DND-41 (cell line): Measurements from ENCODE around the gene HNF1B.

Experiments used
- ATAC-seq: fragments of 200-7000 bp; cut with Tn5 transposase; 3 replicates; pipeline ENCODE4 v1.9.1; 2021; ENCODE audit warnings: low read depth; ENCODE audit not compliant: insufficient read depth
- DNase-seq: peaks from one replicate; pipeline ENCODE4 v3.0.0-alpha.2; 2020
- H2AFZ ChIP-seq: 2 replicates; pipeline ENCODE4 v1.6.0; 2012; ENCODE audit warnings: low read depth, low read length
- H3K27ac ChIP-seq: 2 replicates; pipeline ENCODE4 v1.5.1; 2012; ENCODE audit warnings: low read length, inconsistent platforms
- H3K27me3 ChIP-seq: fragments of 200-600 bp; sonication (generic); 2 replicates; pipeline ENCODE4 v1.6.0; 2012; ENCODE audit warnings: low read length, mild to moderate bottlenecking, inconsistent platforms; ENCODE audit not compliant: insufficient read depth, poor library complexity
- H3K36me3 ChIP-seq: 2 replicates; pipeline ENCODE4 v1.5.1; 2012; ENCODE audit warnings: low read length, inconsistent platforms; ENCODE audit not compliant: insufficient read depth
- H3K4me1 ChIP-seq: 2 replicates; pipeline ENCODE4 v1.5.1; 2012; ENCODE audit warnings: mild to moderate bottlenecking, low read length; ENCODE audit not compliant: insufficient read depth
- H3K4me2 ChIP-seq: 2 replicates; pipeline ENCODE4 v1.6.0; 2012; ENCODE audit warnings: mild to moderate bottlenecking, moderate library complexity, low read length, inconsistent platforms; ENCODE audit not compliant: insufficient read depth
- H3K4me3 ChIP-seq, 2 experiments: fragments of 200-600 bp in 1 of 2; shearing (Covaris generic) in 1 of 2; 2 replicates each; pipeline ENCODE4 v1.5.1; 2012 to 2016; ENCODE audit warnings: inconsistent platforms in 2 of 2, low read length in 2 of 2, mild to moderate bottlenecking in 2 of 2, low read depth in 1 of 2, moderate library complexity in 1 of 2
- H3K79me2 ChIP-seq: 2 replicates; pipeline ENCODE4 v1.6.0; 2012; ENCODE audit warnings: low read length, inconsistent platforms; ENCODE audit not compliant: insufficient read depth
- H3K9ac ChIP-seq: 2 replicates; pipeline ENCODE4 v1.6.0; 2012; ENCODE audit warnings: low read depth, mild to moderate bottlenecking, inconsistent platforms, low read length, moderate library complexity
- H3K9me3 ChIP-seq: 2 replicates; pipeline ENCODE4 v1.5.1; 2012; ENCODE audit warnings: low read length, moderate library complexity, mild to moderate bottlenecking, inconsistent platforms; ENCODE audit not compliant: insufficient read depth, severe bottlenecking
- H4K20me1 ChIP-seq: 2 replicates; pipeline ENCODE4 v1.6.0; 2012; ENCODE audit warnings: low read length; ENCODE audit not compliant: insufficient read depth
- CTCF ChIP-seq: IDR thresholded peaks from 2 replicates; pipeline ENCODE4 v1.5.1; 2012; ENCODE audit warnings: borderline replicate concordance, low read length, moderate library complexity, mild to moderate bottlenecking; ENCODE audit not compliant: poor library complexity, severe bottlenecking; ENCODE audit errors: extremely low read depth
- EZH2 ChIP-seq: IDR thresholded peaks from 3 replicates; pipeline ENCODE4 v1.6.1; 2012; ENCODE audit warnings: borderline replicate concordance, low read depth, mild to moderate bottlenecking, moderate library complexity, low read length, inconsistent platforms; ENCODE audit not compliant: severe bottlenecking

Gene HNF1B, protein sequence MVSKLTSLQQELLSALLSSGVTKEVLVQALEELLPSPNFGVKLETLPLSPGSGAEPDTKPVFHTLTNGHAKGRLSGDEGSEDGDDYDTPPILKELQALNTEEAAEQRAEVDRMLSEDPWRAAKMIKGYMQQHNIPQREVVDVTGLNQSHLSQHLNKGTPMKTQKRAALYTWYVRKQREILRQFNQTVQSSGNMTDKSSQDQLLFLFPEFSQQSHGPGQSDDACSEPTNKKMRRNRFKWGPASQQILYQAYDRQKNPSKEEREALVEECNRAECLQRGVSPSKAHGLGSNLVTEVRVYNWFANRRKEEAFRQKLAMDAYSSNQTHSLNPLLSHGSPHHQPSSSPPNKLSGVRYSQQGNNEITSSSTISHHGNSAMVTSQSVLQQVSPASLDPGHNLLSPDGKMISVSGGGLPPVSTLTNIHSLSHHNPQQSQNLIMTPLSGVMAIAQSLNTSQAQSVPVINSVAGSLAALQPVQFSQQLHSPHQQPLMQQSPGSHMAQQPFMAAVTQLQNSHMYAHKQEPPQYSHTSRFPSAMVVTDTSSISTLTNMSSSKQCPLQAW

DNA sequence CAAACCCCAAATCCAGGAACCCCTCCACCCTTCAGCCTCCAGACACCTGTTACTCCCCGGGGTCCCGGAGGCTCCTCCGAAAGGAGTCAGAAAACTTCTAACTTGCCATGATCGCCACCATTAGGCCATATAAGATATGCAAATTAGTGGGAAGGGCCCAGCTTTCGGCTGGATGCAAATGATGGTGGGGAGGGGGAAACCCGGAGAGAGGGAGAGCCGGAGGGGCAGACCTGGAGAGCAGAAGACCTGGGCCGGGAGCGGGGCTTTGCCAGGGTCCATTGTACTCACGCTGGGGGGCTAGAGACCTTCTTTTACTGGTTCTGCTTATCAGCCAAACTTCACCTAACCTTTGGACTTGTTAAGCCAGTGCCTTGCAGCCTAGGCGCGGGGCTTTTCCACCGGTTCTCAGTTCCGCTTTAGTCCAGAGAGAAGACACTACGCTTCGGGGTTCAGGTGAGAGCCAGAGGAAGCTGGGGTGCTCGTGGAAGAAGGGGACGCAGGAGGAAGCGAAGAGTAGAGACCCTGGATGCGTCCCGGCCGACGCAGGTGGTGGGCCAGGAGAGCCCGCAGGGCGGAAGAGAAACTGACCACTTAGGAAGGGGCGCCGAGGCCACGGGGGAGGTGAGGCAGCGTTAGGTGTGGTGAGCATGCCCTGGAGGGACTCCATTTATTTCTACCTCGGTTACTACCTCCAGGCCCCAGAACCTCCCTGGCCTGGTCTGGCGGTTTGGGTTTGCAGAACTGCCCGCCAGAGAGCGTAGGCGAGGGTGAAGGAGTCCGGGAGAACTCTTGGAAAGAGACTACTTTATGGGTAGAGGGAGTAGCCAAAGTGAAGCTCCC, at the start of gene HNF1B:
Gene HNF1B, minus strand, starts transcription at position 99 of the 840 bp plus-strand sequence. CDS start 175 bp downstream, outside the sequence.
- TF ChIP-seq EZH2 (no peak), CTCF (no peak)
- ATAC-seq (no peak), DNase-seq (no peak)
- no peak within 1 kb of the TSS for H2AFZ ChIP-seq
- no peaks in the 10 kb centered on the region for H3K79me2 ChIP-seq
- H3K4me3 ChIP-seq = no peak within 1 kb of the TSS
- H3K36me3 ChIP-seq = no peaks in the 10 kb centered on the region
- no peaks in the 10 kb centered on the region for H3K4me1 ChIP-seq
- peaks cover 18% of the 10 kb centered on the region for H3K27me3 ChIP-seq
- H3K9ac ChIP-seq = no peak within 1 kb of the TSS
- H3K27ac ChIP-seq = no peak within 1 kb of the TSS
- H3K9me3 ChIP-seq = no peaks in the 10 kb centered on the region
- no peak within 1 kb of the TSS for H3K4me2 ChIP-seq
- H4K20me1 ChIP-seq = no peaks in the 10 kb centered on the region

- TF ChIP-seq CTCF = no peak
- no peak for TF ChIP-seq EZH2
- no peaks in the 10 kb centered on the region for H3K9me3 ChIP-seq
- no peak overlapping the region for H3K9ac ChIP-seq
- H3K4me3 ChIP-seq = no peak overlapping the region
- H3K36me3 ChIP-seq = no peaks in the 10 kb centered on the region
- no peaks in the 10 kb centered on the region for H3K4me1 ChIP-seq
- H3K79me2 ChIP-seq = no peaks in the 10 kb centered on the region
- no peak overlapping the region for H2AFZ ChIP-seq
- DNase-seq (no peak), ATAC-seq (no peak)
- no peak overlapping the region for H3K4me2 ChIP-seq
- no peak overlapping the region for H3K27ac ChIP-seq
- no peaks in the 10 kb centered on the region for H4K20me1 ChIP-seq
- no peaks in the 10 kb centered on the region for H3K27me3 ChIP-seq
These were observed 47.9 kb upstream of the HNF1B start for GRCh38 chr17:37792787-37793186.

- DNase-seq (peak; percentile 42), ATAC-seq (peak; percentile 73)
- Histone ChIP-seq H3K79me2 (no peaks in the 10 kb centered on the region), H3K4me2 (no peak overlapping the region), H3K9me3 (no peaks in the 10 kb centered on the region), H2AFZ (no peak overlapping the region), H3K36me3 (no peaks in the 10 kb centered on the region), H3K4me1 (no peaks in the 10 kb centered on the region), H3K27ac (no peak overlapping the region), H3K4me3 (no peak overlapping the region), H4K20me1 (no peaks in the 10 kb centered on the region), H3K27me3 (no peaks in the 10 kb centered on the region), H3K9ac (no peak overlapping the region)
- peak; percentile 78 for TF ChIP-seq CTCF
- no peak for TF ChIP-seq EZH2
These were observed 46.9 kb upstream of the HNF1B start for GRCh38 chr17:37791447-37792399.
